SU-DHL-6 (cell line): ENCODE data around the gene HCCS.

Experiments
- H2AFZ ChIP-seq: fragments of 200-600 bp; sonication (generic); 2 replicates; pipeline ENCODE4 v1.6.1; 2014; ENCODE audit warnings: low read depth, mild to moderate bottlenecking, moderate library complexity, mixed read lengths, antibody characterized with exemption, low read length; ENCODE audit not compliant: severe bottlenecking
- H3F3A ChIP-seq: fragments of 200-600 bp; shearing (Covaris generic); 2 replicates; pipeline ENCODE4 v1.6.0; 2016; ENCODE audit warnings: antibody characterized with exemption, mild to moderate bottlenecking; ENCODE audit not compliant: insufficient read depth
- H3K27ac ChIP-seq: fragments of 200-600 bp; sonication (generic); 2 replicates; pipeline ENCODE4 v1.5.1; 2016; ENCODE audit warnings: low read depth, mild to moderate bottlenecking, low read length, moderate library complexity, mixed read lengths
- H3K27me3 ChIP-seq: fragments of 200-600 bp; sonication (generic), shearing (Covaris generic); 2 replicates; pipeline ENCODE4 v1.6.0; 2014; ENCODE audit warnings: mild to moderate bottlenecking, low read length
- H3K36me3 ChIP-seq: fragments of 200-600 bp; sonication (generic); 2 replicates; pipeline ENCODE4 v1.6.1; 2014; ENCODE audit warnings: mild to moderate bottlenecking, low read length, mixed read lengths
- H3K4me2 ChIP-seq: fragments of 300-600, 200-600 bp; shearing (Covaris generic), sonication (generic); 2 replicates; pipeline ENCODE4 v1.6.0; 2014; ENCODE audit warnings: low read length, low read depth, mild to moderate bottlenecking; ENCODE audit not compliant: poor library complexity, severe bottlenecking
- H3K4me3 ChIP-seq: fragments of 200-600 bp; sonication (generic); 2 replicates; pipeline ENCODE4 v1.5.1; 2014; ENCODE audit warnings: antibody characterized with exemption, low read length, mild to moderate bottlenecking, mixed read lengths; ENCODE audit not compliant: insufficient read depth, poor library complexity, severe bottlenecking
- H3K79me2 ChIP-seq: fragments of 200-600 bp; sonication (generic); 2 replicates; pipeline ENCODE4 v1.6.1; 2014; ENCODE audit warnings: mild to moderate bottlenecking, low read length, moderate library complexity; ENCODE audit not compliant: insufficient read depth
- H3K9ac ChIP-seq: fragments of 200-600 bp; sonication (generic); 2 replicates; pipeline ENCODE4 v1.7.0; 2014; ENCODE audit warnings: mild to moderate bottlenecking, low read length
- H3K9me2 ChIP-seq: fragments of 200-600 bp; sonication (generic); replicated peaks from 2 replicates; pipeline ENCODE4 v1.6.1; 2014; ENCODE audit warnings: low read length; ENCODE audit not compliant: insufficient read depth
- H3K9me3 ChIP-seq: fragments of 200-600 bp; sonication (generic); 2 replicates; pipeline ENCODE4 v1.6.1; 2014; ENCODE audit warnings: low read length, mixed read lengths; ENCODE audit not compliant: insufficient read depth
- H4K20me1 ChIP-seq: fragments of 200-600 bp; sonication (generic); 2 replicates; pipeline ENCODE4 v1.6.1; 2014; ENCODE audit warnings: low read depth, mild to moderate bottlenecking, antibody characterized with exemption, low read length, moderate library complexity, mixed read lengths
- CTCF ChIP-seq: fragments of 200-600 bp; sonication (generic); IDR thresholded peaks from one replicate; pipeline ENCODE4 v1.5.1; 2017; ENCODE audit warnings: antibody characterized with exemption, mild to moderate bottlenecking, low read length, moderate library complexity; ENCODE audit not compliant: insufficient read depth, poor library complexity, severe bottlenecking
- EZH2phosphoT487 ChIP-seq: fragments of 200-600 bp; sonication (generic), shearing (Covaris generic); conservative IDR thresholded peaks from 2 replicates; pipeline ENCODE4 v1.6.1; 2018; ENCODE audit warnings: mild to moderate bottlenecking, antibody characterized with exemption, low read length, moderate library complexity, mixed read lengths

HCCS gene

GRCh38 chrX:11105080-11105479 is 6.1 kb upstream of the HCCS start:
- Histone ChIP-seq H3K27me3 (no peaks in the 10 kb centered on the region), H3K4me2 (no peak overlapping the region), H3K27ac (no peak overlapping the region), H2AFZ (no peak overlapping the region), H3K9me3 (no peaks in the 10 kb centered on the region), H3K36me3 (no peaks in the 10 kb centered on the region), H3K79me2 (0 out of 2 replicates have a peak, but pooled peaks cover 2% of the 10 kb centered on the region), H3F3A (no peaks in the 10 kb centered on the region), H4K20me1 (no peaks in the 10 kb centered on the region), H3K4me3 (no peak overlapping the region), H3K9me2 (no peaks in the 10 kb centered on the region), H3K9ac (no peak overlapping the region)
- TF ChIP-seq CTCF (no peak), EZH2phosphoT487 (no peak)

GRCh38 chrX:11108253-11108941 is 2.7 kb upstream of the HCCS start:
- H3K4me3 ChIP-seq: no peak overlapping the region
- H3K27ac ChIP-seq: no peak overlapping the region
- TF ChIP-seq CTCF (no peak), EZH2phosphoT487 (no peak)
- no peaks in the 10 kb centered on the region; the same call in 1 of the 2 replicates for H4K20me1 ChIP-seq
- H3K36me3 ChIP-seq: no peaks in the 10 kb centered on the region
- H2AFZ ChIP-seq: no peak overlapping the region
- H3K9ac ChIP-seq: no peak overlapping the region
- H3F3A ChIP-seq: no peaks in the 10 kb centered on the region
- no peak overlapping the region for H3K4me2 ChIP-seq
- H3K9me3 ChIP-seq: no peaks in the 10 kb centered on the region
- peaks cover 23% of the 10 kb centered on the region for H3K79me2 ChIP-seq
- no peaks in the 10 kb centered on the region for H3K27me3 ChIP-seq
- no peaks in the 10 kb centered on the region for H3K9me2 ChIP-seq

- no peaks in the 10 kb centered on the region for H3K36me3 ChIP-seq
- H3K27ac ChIP-seq: no peak overlapping the region
- no peak for TF ChIP-seq EZH2phosphoT487
- no peaks in the 10 kb centered on the region for H3K27me3 ChIP-seq
- H2AFZ ChIP-seq: no peak overlapping the region
- H3K9me3 ChIP-seq: no peaks in the 10 kb centered on the region
- H3K79me2 ChIP-seq: peaks cover 29% of the 10 kb centered on the region
- H3K4me3 ChIP-seq: peak overlapping the region; percentile 68
- H3K4me2 ChIP-seq: peak overlapping the region; percentile 89
- no peaks in the 10 kb centered on the region for H3F3A ChIP-seq
- peak overlapping the region; percentile 93 for H3K9ac ChIP-seq
- no peaks in the 10 kb centered on the region for H3K9me2 ChIP-seq
- H4K20me1 ChIP-seq: no peaks in the 10 kb centered on the region; the same call in 1 of the 2 replicates
These were observed 1.2 kb upstream of the HCCS start for GRCh38 chrX:11109968-11110367.

DNA sequence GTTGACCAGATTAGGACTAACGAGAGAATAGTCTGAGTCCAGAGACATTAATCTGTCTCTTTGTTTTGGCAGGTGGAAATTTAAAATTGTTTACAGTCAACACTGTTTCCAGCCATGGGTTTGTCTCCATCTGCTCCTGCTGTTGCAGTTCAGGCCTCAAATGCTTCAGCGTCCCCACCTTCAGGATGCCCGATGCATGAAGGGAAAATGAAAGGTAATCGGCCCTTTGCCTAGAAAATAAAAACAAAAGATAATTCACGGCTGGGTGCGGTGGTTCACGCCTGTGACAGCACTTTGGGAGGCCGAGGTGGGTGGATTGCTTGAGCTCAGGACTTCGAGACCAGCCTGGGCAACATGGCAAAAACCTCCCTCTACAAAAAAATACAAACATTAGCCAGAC is 815 bp downstream of the HCCS start:
- Histone ChIP-seq H3K36me3 (0 out of 2 replicates have a peak, but pooled peaks cover 3% of the 10 kb centered on the region), H3K9me2 (no peaks in the 10 kb centered on the region), H3K4me2 (peak overlapping the region; percentile 54), H3K9me3 (no peaks in the 10 kb centered on the region), H3K27me3 (no peaks in the 10 kb centered on the region), H3K27ac (0 out of 2 replicates have a peak overlapping the region, but pooled peaks have one; percentile 55), H3F3A (no peaks in the 10 kb centered on the region), H3K4me3 (peak overlapping the region; percentile 68), H3K9ac (peak overlapping the region; percentile 93), H4K20me1 (no peaks in the 10 kb centered on the region; the same call in 1 of the 2 replicates), H3K79me2 (peaks cover 29% of the 10 kb centered on the region), H2AFZ (no peak overlapping the region)
- TF ChIP-seq EZH2phosphoT487 (no peak), CTCF (no peak)
